GM21526 (cell line): ENCODE data around the gene ATRNL1.
"Not testable (repeated sequence)": the region's sequence is repeated elsewhere in the genome, so short reads cannot be mapped to it uniquely, and the experiment has no call there.

Experiments
- ATAC-seq: cut with Tn5 transposase; IDR thresholded peaks from one replicate; pipeline ENCODE4 v1.9.1; 2021; ENCODE audit warnings: moderate library complexity; ENCODE audit not compliant: unreplicated experiment, low FRiP score

The ATRNL1 gene

GRCh38 chr10:115827231-115828009 lies 734.3 kb downstream of the ATRNL1 start:
- no peak for ATAC-seq

DNA sequence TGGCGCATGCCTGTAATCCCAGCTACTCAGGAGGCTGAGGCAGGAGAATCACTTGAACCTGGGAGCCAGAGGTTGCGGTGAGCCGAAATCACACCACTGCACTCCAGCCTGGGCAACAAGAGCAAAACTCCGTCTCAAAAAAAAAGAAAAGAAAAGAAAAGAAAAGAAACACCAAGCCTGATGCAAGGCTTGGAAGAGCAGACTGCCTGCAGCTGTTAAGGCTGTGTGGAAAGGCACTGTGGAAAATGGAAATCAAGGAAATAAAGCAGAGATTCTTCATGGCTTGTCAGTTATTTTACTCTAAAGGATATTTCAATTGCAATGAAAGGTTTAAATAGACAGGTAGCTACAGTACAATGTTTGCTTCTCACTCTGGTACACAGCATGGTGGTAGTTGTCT lies 735.0 kb downstream of the ATRNL1 start:
- ATAC-seq, result not testable (repeated sequence)

GRCh38 chr10:115829521-115830205 lies 736.5 kb downstream of the ATRNL1 start:
- ATAC-seq, result no peak

GRCh38 chr10:115830265-115830970 lies 737.3 kb downstream of the ATRNL1 start:
- ATAC-seq, result no peak

DNA sequence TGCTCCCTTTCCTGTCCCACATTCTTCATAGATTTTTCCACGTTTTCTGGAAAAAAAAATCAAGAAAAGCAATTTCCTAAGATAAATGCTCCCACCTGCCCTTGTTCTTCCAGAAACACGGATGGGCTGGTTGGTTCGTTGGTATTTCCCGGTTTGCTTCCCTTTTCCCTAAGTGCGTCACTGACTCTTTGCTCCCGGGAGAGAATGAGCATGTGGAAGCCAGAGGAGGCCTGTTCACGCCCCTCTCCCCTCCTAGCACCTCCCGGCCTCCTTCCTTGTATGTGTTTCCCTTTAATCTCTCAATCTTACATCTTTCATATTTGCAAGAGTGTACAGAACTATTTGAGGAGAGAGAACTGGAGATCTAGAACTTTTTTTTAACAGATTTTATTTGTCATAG lies 737.9 kb downstream of the ATRNL1 start:
- ATAC-seq, result no peak

DNA sequence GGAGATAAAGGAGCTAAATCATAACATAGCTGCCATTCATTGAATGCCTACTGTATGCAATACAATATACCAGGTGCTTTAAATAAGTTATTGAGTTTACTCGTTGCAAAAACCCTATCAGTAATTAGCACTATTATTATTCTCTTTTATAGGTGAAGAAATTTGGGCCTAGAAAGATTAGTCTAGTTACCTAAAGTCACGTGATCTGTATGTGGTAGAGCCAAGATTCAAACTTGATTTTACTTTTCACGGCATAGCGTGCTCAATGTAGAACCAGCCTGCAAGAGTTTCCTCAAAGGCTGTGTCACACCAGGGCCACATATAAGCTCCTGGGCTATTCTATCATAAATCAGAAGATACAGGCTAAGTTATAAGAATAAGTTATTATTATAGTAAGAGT lies 740.0 kb downstream of the ATRNL1 start:
- no peak for ATAC-seq

- no peak for ATAC-seq
Measured at GRCh38 chr10:115844591-115844990, 751.4 kb downstream of the ATRNL1 start.

- ATAC-seq, result no peak
Measured at GRCh38 chr10:115845921-115846320, 752.8 kb downstream of the ATRNL1 start.

- ATAC-seq, result no peak
Measured at GRCh38 chr10:115846528-115846927, 753.4 kb downstream of the ATRNL1 start.

DNA sequence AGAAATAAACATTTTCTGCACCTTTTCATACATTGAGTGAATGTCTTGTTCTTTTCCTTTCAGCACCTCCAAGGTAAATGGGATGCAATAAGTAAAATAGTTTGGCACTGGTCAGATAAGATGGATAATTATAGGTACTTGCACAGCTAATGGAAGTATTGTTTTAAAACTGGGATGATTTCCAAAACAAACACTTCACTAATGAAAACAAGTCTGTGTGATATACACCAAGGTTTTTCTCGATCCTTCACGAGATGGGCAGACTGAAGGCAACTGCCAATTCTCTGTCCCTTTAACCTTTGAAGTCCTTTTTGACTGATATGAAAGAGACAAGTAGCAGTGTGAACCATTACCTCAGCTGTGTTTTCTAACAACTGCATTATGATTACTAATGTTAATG lies 756.0 kb downstream of the ATRNL1 start:
- no peak for ATAC-seq

DNA sequence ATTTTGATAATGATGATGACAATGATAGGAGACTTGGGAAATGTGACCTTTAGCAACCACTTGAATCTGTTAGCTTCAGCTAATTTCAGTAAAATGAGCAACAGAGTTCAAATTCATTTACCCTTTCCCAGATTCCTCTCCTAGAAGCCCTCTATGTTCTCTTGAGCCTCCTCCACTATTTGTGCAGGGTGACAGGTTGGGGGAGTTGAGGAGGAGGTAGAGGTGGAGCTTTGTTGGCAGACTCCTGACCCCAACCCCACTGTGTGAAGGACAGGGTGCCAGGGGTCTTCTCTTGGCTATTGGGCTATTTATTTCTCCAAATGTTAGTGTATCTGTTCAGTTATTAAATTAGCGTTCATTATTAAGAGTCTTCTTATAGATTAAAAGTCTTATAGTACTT lies 757.5 kb downstream of the ATRNL1 start:
- ATAC-seq, result no peak

DNA sequence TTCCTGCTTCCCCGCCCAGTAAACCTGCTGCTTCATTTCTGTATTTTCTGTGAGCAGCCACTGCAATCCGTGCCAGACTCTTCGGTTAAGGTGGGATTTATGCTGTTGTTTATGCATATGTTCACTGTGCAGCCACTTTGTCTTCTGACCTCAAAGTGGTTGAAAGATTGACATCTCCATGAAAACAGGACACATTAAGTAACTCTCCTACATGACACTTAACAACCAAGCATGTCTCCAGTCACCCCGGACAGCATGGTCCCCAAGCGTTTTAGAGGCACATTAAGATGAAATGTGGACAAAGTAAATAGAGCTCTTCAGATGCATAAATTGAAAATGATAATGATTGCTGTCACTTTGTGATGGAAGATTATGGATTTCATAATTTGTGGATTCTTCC lies 758.5 kb downstream of the ATRNL1 start:
- no peak for ATAC-seq

DNA sequence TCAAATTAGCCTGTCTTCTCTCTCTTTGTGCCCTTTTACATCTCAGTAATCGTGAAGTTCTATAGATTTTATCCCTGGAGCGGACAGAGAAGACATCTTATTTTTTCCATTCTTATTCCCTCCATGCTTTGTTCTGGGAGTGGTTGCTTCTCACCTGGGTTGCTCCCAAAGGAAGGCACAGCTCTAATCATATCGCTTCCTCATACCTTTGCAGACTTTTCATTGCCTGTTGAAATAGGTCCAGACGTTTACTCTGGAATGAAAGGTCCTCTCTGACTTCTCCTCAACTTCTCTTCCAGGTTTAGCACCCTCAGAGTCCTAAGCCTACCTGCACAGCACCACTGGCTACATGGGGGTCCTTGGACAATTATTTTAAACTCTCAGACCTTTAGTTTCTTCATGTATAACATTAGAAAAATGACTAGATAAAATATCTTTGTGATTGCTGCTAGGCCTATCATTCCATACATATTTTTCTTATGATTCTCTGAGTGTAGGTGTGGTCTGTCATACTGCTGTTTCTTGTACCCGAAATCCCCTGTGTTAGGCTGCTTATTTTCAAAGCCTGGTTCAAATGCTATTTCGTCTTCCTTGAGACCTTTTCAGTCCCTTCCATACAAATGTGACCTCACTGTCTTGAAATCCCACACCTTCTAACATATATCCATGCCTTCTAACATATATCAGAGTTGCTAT lies 761.7 kb downstream of the ATRNL1 start:
- no peak for ATAC-seq

DNA sequence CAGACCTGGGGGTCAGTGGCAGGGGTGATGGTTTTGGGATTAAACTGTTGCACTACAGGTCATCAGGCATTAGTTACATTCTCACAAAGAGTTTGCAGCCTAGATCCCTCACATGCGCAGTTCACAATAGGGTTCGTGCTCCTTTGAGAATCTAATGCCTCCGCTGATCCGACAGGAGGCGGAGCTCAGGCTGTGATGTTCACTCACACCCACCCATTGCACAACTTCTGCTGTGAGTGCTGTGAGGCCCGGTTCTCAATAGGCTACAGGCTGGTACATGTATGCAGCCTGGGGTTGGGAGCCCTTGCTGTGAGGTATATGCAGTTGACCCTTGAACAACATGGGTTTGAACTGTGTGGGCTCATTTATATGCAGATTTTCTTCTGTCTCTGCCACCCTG lies 763.4 kb downstream of the ATRNL1 start:
- ATAC-seq, result no peak

- no peak for ATAC-seq
Measured at GRCh38 chr10:115857856-115858255, 764.7 kb downstream of the ATRNL1 start.

DNA sequence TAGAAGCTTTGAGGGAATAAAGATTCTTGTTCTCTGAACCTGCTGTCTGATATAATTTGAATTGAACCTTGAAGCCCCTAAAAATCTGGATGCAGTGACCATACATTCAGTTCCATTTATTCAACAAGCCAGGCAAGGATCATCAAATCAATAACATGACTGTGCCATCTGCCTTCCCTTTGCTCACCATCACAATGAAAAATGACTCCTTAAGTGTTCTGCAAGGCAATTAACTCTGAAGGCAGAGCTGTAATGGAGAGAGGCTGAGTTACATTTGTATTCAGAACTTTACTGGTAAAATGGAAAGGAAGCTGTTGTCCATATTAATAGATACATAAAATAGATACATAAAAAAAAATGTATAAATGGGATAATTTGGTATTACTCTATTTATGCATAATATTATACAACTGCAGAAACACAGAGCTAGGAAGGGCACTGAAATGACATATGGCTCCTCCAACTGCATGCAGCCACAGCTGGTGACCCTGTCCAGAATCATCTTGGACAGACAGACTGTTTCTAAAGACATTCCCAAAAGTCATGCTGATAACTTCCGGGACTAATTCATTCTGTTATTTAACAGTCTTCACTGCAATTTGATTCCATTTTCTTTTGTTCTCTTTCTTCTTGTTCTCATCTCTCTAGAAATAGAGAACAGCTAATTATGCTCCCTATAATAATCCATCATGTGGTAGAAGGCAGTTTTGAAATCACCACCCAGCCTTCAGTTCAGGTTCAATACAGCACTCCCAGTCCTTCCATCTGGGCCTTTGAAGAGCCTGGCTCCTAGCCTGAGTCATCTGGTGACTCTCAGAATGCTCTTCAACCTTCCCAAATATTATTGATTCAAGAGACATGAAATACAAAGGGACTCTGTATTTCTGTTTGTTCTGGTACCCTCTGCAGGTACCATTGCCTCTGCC lies 767.3 kb downstream of the ATRNL1 start:
- ATAC-seq, result no peak

- no peak for ATAC-seq
Measured at GRCh38 chr10:115861455-115861854, 768.3 kb downstream of the ATRNL1 start.

DNA sequence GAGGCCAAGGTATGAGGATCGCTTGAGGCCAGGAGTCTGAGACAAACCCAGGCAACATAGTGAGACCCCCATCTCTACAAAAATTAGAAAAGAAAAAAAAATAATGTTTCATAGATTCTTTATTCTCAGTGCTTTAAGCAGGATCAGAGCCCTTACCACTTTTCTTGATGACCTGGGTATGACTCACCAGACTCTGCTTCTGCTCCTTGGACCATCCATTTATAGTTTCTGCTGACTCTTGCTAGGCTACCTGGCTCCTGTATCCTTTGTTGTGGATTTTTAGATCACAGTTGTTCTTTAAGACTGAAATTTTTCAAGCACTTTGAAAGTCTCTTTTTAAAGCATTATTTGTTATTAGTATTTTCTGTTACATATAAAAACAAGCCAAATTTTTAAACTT lies 768.7 kb downstream of the ATRNL1 start:
- no peak for ATAC-seq

GRCh38 chr10:115866174-115866573 lies 773.0 kb downstream of the ATRNL1 start:
- no peak for ATAC-seq

DNA sequence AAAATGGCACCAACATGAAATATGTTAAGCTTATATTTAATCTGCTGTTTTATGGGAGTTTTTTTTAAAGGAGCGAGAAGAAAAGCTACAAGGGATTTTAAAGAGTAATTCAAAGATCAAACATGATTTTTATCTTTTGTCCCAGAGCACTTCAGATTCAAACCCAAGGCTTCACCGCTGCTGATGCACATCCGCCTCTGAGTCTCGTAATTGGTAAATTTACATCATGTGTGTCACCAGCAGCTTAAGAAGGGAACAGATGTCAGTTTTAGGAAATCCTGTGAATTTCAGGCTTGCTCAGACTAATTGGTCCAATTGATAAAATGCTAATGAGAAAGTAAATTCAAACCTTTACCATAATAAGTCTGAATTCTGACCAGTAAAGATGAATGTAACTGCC lies 773.5 kb downstream of the ATRNL1 start:
- ATAC-seq, result no peak
